ENCODE results near the gene ZBTB3. TPM values are rescaled to one million over a fixed set of nuclear protein-coding genes. Genes with fewer than 3 reads are reported as not detected.

ZBTB3 gene
- total and polyA plus RNA-seq, 9 of the 15 experiments (the other 6 are each of a cell fraction or from before 2014, with no cell fraction given) = 1.9 to 10.0 (median 4.9) TPM

GRCh38 chr11:62753736-62754603, at the start of gene ZBTB3 (continued):
- peak; percentile 55 for TF ChIP-seq PRDM10 (IDR thresholded peaks at IDR 0.05; ENCODE audit: partially characterized antibody)
- TF ChIP-seq TAF1 (IDR thresholded peaks at IDR 0.05; ENCODE audit: control insufficient read depth, extremely low read depth, insufficient read depth, low read length, severe bottlenecking) = peak; percentile 36
- TF ChIP-seq E2F8 (IDR thresholded peaks at IDR 0.05; ENCODE audit: low read depth, partially characterized antibody) = peak; percentile 74
- TF ChIP-seq FOXO4 (CRISPR knock-in tag; IDR thresholded peaks at IDR 0.05) = 0 out of 2 replicates have a peak, but pooled peaks have one; percentile 60
- TF ChIP-seq ZBTB8A (IDR thresholded peaks at IDR 0.05; ENCODE audit: partially characterized antibody) = no peak
- 0 out of 2 replicates have a peak, but pooled peaks have one; percentile 35 for TF ChIP-seq FOXM1 (IDR thresholded peaks at IDR 0.05; ENCODE audit: low read depth)
- 0 out of 2 replicates have a peak, but pooled peaks have one; percentile 68 for TF ChIP-seq FOXM1 (CRISPR knock-in tag; IDR thresholded peaks at IDR 0.05; ENCODE audit: low read depth)
- 0 out of 2 replicates have a peak, but pooled peaks have one; percentile 60 for TF ChIP-seq CTBP1 (IDR thresholded peaks at IDR 0.05; ENCODE audit: borderline replicate concordance)
- TF ChIP-seq FOSL1 (tag; conservative IDR thresholded peaks at IDR 0.05) = no peak
- peak; percentile 70 for TF ChIP-seq SOX6 (IDR thresholded peaks at IDR 0.05)
- 0 out of 2 replicates have a peak, but pooled peaks have one; percentile 14 for TF ChIP-seq TCF7 (IDR thresholded peaks at IDR 0.05; ENCODE audit: borderline replicate concordance)
- TF ChIP-seq ZNF431 (CRISPR knock-in tag; IDR thresholded peaks at IDR 0.05) = no peak
- TF ChIP-seq POLR2H (tag; IDR thresholded peaks at IDR 0.05; ENCODE audit: low read depth) = peak; percentile 83
- no peak; the same call in 1 of the 2 replicates for TF ChIP-seq CREB1 (IDR thresholded peaks at IDR 0.05)
- TF ChIP-seq CREB1 (CRISPR knock-in tag; IDR thresholded peaks at IDR 0.05) = peak; percentile 75
- peak; percentile 32 to 57; a peak in 2 of 4 replicates for TF ChIP-seq MAZ (CRISPR knock-in tag; conservative IDR thresholded peaks at IDR 0.05 in 1 of 2, IDR thresholded peaks at IDR 0.05 in 1 of 2)
- 0 out of 2 replicates have a peak, but pooled peaks have one; percentile 22 for TF ChIP-seq ETS1 (conservative IDR thresholded peaks at IDR 0.05; ENCODE audit: control insufficient read depth, low read depth, low read length)

Data from K562 (cell line).